Measurements from ENCODE around the gene FBXO38.

FBXO38 gene

GRCh38 chr5:148383564-148384379 lies at the start of gene FBXO38:
TSS of gene FBXO38 (plus strand) at chr5:148383958. CDS start at chr5:148394777, 10,819 bp downstream.
- peak; percentile 72 for DNase-seq (ENCODE audit: low read depth, low spot score)
- H3K4me3 ChIP-seq (ENCODE audit: low read depth, low read length) = peak within 1 kb of the TSS; percentile 86
- ChIA-PET POLR2A (interaction anchor here (1.0 kb wide), 1 partner anchor 8 kb away, joined by 4 read pairs; no protein-coding TSS in a partner anchor), CTCF (interaction anchor here (0.8 to 1.2 kb wide), 4 partner anchors 9 to 61 kb away, joined by 3 to 11 read pairs (median 3); no protein-coding TSS in a partner anchor)
- TF ChIP-seq CTCF (IDR thresholded peaks at IDR 0.05; ENCODE audit: insufficient read depth, low read length, missing control alignments) = no peak

GRCh38 chr5:148335259-148335658 lies 48.5 kb upstream of the FBXO38 start, which contains the start of gene SPINK9:
TSS of gene SPINK9 (plus strand) at chr5:148335559. CDS start at chr5:148335614, 55 bp downstream.
- no peak within 1 kb of the TSS for H3K4me3 ChIP-seq (ENCODE audit: low read depth, low read length)
- ChIA-PET CTCF (no interaction called here), POLR2A (no interaction called here)
- TF ChIP-seq CTCF (IDR thresholded peaks at IDR 0.05; ENCODE audit: insufficient read depth, low read length, missing control alignments) = no peak
- DNase-seq (ENCODE audit: low read depth, low spot score) = no peak

- TF ChIP-seq CTCF (IDR thresholded peaks at IDR 0.05; ENCODE audit: insufficient read depth, low read length, missing control alignments) = no peak
- no peak for DNase-seq (ENCODE audit: low read depth, low spot score)
- CTCF ChIA-PET = no interaction called here
- no peak overlapping the region for H3K4me3 ChIP-seq (ENCODE audit: low read depth, low read length)
- POLR2A ChIA-PET = no interaction called here
Observed at GRCh38 chr5:148336704-148337435, 46.9 kb upstream of the FBXO38 start.

GRCh38 chr5:148342371-148343045 lies 41.2 kb upstream of the FBXO38 start:
- POLR2A ChIA-PET = no interaction called here
- DNase-seq (ENCODE audit: low read depth, low spot score) = no peak
- no peak overlapping the region for H3K4me3 ChIP-seq (ENCODE audit: low read depth, low read length)
- no peak for TF ChIP-seq CTCF (IDR thresholded peaks at IDR 0.05; ENCODE audit: insufficient read depth, low read length, missing control alignments)
- CTCF ChIA-PET = interaction anchor here (1.3 kb wide), 1 partner anchor 32 kb away, joined by 3 read pairs; no protein-coding TSS in a partner anchor

GRCh38 chr5:148343046-148343407 lies 40.7 kb upstream of the FBXO38 start:
- ChIA-PET CTCF (no interaction called here), POLR2A (no interaction called here)
- DNase-seq (ENCODE audit: low read depth, low spot score) = no peak
- no peak overlapping the region for H3K4me3 ChIP-seq (ENCODE audit: low read depth, low read length)
- no peak for TF ChIP-seq CTCF (IDR thresholded peaks at IDR 0.05; ENCODE audit: insufficient read depth, low read length, missing control alignments)
